H4 (cell line): Measurements from ENCODE around the gene DLG2. TPM values are rescaled to one million over a fixed set of nuclear protein-coding genes. Genes with fewer than 3 reads are reported as not detected.

Experiments
- DNase-seq: peaks from one replicate; pipeline ENCODE4 v3.0.0-alpha.2; 2015; ENCODE audit warnings: low spot score
- total RNA-seq: library from RNA; depleted of rRNA; stranded (reverse); fragments of >200 nt; shearing (Covaris generic); gene quantifications from 2 replicates; pipeline ENCODE4 v1.2.3, GENCODE V29; 2014

Gene DLG2
- total RNA-seq, 1 experiment from 2014 or later = 2.6 TPM

DNA sequence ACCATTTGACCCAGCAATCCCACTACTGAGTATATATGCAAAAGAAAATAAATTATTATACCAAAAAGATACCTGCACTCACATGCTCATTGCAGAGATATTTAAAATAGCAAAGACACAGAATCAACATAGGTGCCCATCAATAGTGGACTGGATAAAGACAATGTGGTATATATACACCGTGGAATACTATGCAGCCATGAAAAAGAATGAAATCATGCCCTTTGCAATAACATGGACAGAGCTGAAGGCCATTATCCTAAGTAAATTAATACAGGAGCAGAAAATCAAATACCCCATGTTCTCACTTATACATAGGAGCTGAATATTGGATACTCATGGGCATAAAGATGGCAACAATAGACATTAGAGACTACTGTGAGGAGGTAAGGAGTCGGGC lies 68.7 kb downstream of the DLG2 start:
- DNase-seq = no peak

DNA sequence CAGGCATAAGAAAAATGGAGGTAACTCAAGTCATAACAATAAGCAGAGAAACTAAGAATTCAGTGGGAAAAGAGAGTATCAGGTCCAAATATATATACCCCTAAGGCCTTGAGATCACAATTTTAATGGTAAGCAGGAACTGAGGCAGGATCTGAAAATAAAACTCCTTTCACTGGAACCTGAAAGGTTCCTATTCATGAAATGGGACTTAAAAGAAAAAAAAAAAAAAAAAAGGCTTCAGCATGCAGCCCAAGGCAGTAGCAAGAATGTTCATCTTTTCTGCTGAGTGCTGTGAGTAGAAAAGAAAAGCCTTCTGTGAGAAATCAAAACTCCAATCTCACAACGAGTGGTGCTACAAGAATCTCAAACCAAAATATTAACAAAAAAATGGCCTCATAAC lies 75.3 kb downstream of the DLG2 start:
- DNase-seq = no peak

DNA sequence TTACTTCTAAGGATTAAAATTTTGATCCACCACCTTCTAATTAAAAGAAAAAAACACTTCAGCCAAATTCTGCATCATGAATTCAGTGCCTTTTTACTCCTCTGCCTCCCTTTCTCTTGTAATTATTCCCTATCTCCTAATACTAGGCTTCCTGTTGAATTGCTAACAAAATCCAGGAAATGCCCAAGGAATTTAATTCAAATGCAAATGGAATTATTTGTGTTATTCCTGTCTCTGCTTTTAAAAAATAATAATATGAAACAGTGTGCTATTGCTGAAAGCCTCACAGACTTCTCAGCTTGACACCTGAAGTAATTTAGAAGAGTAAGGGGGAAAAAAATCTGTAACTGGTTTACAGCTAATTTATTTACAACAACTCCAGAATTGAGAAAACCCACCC lies 85.5 kb downstream of the DLG2 start:
- DNase-seq = no peak

DNA sequence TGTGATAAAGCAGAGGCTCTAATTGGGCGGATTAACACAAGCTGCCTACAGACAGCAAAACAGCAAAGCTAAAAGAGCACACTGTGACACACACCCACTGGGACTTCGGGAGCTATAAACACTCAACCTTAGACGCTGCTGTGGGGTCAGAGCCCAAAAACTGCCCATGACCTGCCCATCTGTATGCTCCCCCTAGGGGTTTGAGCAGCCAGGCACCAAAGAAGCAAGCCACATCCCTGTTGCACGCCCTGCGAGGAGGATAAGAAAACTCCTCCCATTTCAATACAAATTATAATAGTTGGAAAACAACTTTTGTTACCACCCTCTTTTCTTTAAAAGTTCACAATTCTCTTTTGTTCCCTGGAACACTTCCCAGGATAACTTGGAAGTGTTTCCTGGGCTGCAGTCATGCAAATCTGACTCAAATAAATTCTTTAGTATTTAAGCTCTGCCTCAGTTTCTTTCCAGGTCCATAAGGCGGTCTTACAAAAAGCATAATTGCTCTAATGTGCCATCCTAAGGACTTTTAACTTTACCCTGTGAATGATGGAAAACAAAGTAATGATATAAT lies 86.4 kb downstream of the DLG2 start:
- DNase-seq = no peak

DNA sequence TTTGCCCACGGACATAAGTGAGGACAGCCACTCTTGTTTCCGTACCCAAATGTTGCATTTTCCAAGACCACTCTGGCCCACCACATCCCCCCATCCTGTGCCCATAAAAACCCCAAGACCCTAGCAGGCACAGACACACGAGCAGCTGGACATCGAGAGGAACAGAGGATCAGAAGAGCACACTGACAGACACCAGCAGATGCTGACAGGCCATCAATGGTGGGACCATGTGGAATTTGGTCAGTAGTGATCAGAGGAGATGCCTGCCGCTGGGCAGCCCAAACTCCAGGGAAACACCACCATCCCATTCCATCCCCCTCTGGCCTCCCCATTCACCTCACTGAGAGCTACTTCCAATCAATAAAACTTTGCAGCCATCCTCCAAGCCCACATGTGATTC lies 87.0 kb downstream of the DLG2 start:
- no peak for DNase-seq

DNA sequence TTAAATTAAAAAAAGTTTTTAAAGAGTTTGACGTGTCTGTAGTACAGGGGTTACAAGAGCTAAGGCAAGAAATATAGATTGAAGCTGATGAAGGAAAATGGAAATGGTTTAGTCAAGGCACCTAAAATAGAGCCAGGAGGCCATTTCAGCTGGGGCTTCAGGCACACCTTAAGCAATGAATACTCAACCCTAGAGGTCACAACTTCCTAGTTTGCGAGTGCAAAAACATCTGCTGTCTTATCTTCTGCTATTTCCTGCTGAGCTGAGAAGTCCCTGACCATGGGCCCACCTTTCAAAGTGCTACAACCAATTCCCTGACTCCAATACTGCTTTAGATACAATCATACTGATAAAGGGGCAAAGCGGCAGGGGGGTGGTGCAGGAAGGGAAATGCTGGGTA lies 87.4 kb downstream of the DLG2 start:
- DNase-seq = no peak

DNA sequence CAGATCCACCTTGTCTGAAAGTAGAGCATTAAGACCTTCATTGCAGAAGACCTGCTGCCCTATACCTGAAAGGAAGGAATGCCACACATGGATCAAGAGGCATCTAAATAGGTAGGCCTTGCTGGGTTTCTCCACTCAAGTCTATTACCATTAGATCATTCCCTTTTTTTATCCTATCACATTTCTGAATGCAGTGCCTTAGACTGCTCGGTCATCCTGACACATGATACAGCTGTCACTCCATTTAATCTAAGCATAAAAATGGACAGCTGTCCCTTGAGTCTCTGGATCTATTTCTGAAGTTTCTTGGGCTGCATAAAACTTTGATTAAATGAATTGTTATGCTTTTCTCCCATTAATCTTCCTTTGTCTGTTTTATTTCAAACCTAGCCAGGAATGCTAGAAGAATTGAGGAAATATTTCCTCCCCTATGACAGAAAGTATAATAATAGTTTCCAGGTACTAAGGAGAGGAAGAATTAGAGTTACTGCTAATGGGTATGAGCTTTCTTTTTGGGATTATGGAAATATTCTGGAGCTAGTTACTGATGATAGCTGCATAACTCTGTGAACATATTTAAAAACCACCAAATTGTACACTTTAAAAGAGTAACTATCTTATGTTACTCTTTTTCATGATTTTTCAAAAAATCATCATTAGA lies 88.0 kb downstream of the DLG2 start:
- no peak for DNase-seq

DNA sequence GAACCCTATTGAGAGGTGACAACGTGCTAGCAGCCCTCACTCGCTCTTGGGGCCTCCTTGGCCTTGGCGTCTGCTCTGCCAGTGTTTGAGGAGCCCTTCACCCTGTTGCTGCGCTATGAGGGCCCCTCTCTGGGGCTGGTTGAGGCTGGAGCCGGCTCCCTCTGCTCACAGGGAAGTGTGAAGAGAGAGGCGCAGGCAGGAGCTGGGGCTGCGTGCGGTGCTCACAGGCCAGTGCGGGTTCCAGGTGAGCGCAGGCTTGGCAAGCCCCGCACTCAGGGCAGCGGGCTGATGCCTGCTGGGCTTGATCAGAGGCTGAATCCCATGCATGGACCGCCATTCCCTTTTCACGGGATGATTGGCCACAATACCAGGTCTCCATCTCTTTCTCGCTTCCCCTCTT lies 90.7 kb downstream of the DLG2 start:
- no peak for DNase-seq

DNA sequence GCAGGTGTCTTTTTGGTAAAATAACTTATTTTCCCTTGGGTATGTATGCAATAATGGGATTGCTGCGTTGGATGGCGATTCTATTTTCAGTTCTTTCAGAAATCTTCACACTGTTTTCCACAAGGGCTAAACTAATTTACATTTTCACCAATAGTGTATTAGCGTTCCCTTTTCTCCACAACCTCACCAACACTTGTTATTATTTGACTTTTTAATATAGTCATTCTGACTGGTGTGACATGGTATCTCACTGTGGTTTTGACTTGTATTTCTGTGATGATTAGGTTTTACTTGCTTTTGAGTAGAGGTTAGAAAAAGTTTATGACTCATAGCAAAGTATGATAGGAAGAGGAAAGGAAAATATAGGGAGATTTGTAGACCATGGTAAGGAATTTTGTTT lies 92.3 kb downstream of the DLG2 start:
- DNase-seq = no peak

DNA sequence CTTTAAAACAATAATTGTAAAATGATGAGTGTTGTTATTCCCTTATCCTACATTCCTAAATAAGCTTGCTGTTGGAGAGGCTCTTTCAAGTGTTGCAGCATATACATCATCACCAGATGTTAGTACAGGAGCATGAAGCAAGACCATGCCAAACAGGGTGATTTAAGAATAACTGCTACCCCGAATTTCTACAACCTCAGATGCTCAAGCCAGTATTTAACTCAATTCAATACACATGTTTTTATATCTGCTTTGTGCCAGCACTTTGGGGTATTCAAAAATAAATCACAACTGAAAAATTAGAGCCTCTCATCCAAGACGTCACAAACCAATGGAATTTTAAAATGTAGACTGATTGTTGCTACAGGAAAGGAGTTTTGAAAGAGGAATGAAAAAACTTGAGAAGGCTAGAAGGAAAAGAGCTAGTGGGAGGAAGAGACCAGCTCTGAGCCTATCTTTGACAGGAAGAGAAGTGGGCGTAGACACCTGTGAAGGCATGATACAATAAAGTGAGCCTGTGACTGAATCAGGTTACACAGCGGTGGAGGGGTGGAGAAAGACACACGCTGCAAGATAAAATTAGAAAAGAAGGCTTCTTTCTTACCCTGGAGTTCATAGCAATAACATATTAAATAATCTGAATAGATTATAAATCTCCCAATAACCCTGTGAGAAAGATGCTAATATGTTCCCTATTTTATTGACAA lies 95.8 kb downstream of the DLG2 start:
- no peak for DNase-seq

DNA sequence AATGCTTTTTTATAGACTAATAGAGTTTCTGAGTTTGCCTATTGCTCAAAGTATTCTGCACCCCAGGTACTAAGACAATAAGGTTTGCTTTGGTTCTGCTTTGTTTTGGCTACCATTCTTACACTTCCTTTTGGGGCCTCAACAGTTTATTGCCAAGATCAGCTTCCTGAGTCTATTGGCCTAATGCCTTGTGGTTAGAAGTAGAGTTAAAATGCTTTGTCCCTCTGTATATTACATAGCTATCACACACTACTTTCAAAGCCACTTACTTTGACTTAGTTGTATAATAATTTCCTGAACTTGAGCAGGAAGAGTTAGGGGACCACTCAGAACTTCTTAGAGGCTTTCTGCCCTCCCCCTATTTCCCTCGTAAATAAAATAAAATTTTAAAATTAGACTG lies 96.5 kb downstream of the DLG2 start:
- peak; percentile 6 for DNase-seq

DNA sequence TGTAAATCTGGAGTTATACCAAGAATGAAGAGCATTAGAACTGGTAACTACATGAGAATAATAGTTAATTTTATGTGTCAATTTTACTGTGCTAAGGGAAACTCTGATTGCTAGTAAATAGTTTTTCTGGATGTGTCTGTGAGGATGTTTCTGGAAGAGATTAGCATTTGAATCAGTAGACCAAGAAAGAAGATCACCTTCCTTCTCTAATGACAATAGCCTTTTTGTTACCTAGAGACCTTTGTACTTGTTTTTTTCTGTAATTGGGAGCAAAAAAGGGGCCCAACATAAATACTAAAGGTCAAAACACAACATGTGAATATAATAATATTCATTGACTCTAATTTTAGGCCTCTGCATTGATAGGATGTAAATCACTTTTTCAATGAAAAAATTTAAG lies 100.6 kb downstream of the DLG2 start:
- DNase-seq = no peak

DNA sequence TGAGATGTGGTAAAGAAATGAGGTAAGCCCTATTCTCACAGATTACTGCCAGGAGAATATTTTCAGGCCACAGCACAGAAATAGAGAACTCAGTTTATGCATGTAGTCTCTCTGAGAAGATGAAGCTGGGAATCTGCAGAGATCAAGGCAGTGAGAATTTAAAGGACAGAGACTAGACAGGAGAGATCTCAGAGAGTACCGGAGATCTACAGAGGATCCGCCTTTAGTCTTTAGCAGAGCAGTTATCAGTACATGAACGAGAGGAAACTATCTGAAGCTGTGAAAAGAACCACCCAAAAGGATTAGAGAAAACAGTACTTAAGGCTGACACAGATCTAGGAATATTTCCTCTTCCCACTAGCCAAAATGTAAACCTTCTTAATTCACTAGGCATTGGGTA lies 101.5 kb downstream of the DLG2 start:
- no peak for DNase-seq

DNA sequence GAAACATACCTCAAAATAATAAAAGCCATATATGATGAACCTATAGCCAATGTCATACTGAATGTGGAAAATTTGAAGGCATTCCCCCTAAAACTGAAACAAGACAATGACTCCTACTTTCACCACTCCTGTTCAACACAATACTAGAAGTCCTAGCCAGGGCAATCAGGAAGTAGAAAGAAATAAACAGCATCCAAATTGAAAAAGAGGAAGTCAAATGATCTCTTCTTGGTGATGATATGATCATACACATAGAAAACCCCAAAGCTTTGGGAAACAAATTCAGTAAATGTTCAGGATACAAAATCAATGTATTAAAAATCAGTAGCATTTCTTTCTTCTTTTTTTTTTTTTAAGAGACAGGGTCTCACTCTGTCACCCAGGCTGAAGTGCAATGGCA lies 109.9 kb downstream of the DLG2 start:
- no peak for DNase-seq

DNA sequence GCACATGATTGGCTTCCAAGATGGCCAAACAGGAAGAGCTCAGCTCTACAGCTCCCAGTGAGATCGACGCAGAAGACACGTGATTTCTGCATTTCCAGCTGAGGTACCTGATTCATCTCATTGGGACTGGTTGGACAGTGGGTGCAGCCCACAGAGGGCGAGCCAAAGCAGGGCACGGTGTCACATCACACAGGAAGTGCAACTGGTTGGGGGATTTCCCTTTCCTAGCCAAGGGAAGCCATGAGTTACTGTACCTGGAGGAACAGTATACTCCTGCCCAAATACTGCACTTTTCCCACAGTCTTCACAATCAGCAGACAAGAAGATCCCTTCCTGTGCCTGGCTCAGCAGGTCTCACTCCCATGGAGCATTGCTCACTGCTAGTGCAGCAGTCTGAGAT lies 131.2 kb downstream of the DLG2 start:
- no peak for DNase-seq

DNA sequence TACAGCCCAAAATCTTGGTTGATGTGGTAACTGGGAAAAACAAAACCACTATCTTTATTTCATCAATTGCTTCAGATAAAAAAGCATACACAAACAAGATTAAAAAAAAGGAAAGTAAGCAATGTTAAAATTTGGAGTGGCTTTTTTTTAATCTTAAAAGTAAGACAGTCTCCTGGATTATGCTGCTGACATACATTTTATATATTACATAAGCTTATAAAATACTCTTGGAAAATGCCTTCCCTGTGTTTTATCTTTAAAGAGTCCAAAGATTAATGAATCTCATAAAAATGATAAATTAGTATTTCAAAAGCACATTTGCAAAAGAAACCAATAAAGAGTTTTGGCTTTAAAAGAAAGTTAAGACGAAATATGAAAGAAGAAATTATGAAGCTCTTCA lies 132.7 kb downstream of the DLG2 start:
- no peak for DNase-seq

DNA sequence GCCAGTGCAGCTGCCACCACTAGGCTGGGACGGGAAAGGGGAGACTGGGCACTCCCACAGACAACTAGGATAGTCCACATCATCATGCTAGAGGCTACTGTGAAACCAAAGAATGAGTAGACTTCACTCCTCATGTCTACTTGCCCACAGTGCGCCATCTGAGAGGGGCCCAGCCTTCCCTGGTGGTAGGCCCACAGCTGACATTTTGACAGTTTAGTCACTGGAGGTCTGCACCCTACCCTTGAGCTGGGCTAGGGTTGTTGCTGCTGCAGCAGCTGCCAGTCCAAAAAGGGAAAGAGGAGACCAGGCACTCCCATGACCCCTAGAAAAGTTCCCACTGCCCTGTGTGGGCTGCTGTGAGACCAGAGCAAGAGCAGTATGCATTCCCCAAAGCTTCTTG lies 141.2 kb downstream of the DLG2 start:
- DNase-seq = no peak

DNA sequence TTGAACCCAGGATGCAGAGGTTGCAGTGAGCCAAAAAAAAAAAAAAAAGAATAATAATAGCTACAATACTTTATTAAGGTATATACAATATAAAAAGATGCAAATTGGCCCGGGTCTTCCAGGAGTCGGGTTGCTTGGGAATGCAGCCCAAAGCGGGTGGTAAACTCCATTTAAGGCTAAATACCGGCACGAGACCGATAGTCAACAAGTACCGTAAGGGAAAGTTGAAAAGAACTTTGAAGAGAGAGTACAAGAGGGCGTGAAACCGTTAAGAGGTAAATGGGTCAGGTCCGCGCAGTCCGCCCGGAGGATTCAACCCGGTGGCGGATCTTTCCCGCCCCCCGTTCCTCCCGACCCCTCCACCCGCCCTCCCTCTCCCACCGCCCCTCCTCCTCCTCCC lies 143.3 kb downstream of the DLG2 start:
- DNase-seq = no peak

DNA sequence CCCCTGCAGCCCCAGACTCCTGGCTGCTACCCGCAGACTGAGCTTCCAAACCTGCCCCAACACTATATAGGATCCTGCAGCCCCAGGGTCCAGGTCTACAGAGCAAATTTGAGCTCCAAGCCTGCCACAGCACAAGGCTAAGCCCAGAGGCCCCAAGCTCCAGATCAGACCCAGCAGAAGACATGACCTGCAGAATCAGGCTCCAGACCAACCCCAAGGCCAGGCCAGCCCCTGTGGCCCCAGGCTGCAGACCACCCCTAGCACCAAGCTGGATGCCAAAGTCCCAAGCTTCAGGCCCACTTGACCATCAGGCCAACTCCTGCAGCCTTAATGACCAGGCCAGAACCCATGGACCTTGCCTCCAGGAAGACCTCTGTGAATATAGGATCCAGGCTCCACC lies 145.3 kb downstream of the DLG2 start:
- DNase-seq = no peak

DNA sequence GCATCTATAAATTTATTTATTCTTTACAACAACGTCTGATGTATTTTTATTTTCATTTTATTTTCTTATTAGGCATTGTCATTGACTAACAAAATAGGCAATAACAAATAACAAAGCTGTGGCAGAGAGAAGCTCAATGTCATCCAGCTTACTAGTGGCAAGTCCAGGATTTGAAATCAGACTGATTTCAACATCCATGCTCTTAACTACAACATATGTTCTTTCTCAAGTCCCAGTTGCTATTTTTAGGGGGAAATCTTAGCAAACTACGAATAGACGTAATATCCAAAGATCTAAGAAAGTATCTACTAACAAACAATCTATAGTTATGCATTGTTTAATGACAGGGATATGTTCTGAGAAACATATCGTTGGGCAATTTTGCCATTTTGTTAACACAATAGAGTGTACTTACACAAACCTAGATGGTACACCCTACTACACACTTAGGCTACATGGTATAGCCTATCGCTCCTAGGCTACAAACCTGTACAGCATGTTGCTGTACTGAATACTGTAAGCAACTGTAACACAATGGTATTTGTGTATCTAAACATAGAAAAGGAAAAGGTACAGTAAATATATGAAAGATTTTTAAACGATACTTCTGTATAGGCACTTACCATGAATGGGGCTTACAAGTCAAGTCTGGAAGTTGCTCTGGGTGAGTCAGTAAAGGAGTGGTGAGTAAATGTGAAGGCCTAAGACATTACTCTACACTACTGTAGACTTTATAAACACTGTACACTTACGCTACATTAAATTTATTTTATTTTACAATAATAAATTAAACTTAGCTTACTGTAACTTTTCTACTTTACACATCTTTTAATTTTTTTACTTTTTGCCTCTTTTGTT lies 151.3 kb downstream of the DLG2 start:
- no peak for DNase-seq

DNA sequence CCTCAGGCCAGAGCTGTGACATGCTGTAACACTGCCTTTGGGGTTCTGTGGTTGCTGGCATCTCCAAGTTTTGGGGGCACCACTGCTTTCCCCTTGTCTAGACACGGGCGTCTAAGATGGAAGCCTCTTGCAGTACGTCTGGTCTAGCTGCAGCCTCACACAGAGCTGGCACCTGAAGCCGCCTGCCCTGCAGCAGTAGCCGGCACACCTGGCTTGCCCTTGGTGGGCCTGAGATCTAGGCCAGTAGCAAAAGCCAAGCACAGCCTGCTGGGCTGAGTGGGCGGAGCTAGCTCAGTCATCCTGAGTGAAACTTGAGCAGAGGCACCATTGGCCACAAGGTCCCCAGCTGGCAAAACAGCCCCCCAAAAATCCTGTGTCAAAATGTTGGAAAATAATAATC lies 154.2 kb downstream of the DLG2 start:
- DNase-seq = no peak

DNA sequence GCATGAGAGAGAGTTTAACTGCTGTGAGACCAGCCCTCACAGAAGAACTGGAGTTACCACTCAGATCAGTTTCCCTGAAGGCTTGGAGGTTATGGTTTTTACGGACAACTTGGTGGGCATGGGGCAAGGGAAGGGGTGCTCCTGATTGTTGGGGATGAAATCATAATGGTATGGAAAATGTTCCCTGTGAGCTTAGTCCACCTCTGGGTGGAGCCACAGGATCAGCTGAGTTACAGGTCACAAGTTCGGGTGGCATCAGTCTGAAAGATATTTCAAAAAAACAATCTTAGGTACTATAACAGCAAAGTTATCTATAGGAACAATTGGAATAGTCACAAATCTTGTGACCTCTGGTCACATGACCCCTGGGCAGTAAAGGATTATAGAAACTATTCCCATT lies 162.9 kb downstream of the DLG2 start:
- DNase-seq = no peak

DNA sequence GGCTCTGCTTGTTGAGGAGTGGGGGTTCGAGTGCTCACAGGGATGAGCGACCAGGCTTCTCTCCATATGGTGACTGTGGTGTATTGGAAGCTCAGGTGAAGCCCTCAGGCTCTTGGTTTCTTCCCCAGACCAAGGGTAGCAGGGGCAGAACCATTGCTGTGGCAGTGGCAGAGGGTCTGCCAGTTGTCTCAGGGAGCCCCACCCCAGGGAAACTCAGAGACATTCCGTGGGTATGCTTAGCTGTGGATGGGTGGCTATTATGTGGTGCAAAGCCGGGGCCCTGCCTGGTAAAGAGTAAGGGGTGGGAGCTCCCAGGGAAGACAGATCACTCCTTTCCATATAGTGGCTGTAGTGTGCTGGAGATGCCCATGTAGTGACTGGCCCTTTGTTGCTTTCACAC lies 167.8 kb downstream of the DLG2 start:
- no peak for DNase-seq
